Neural progenitor cell (in vitro differentiated cells): ENCODE measurements around the gene PIP4K2C.

ENCODE experiments used
- EZH2 ChIP-seq: fragments of 200-600 bp; sonication (generic); IDR thresholded peaks from 2 replicates; pipeline ENCODE4 v1.6.1; 2017; ENCODE audit warnings: antibody characterized with exemption, mild to moderate bottlenecking, moderate library complexity
- TF ChIP-seq, protein P1 (sequence below): fragments of 200-600 bp; sonication (generic); IDR thresholded peaks from 2 replicates; pipeline ENCODE4 v1.5.1; 2017; ENCODE audit warnings: antibody characterized with exemption, mild to moderate bottlenecking

DNA sequence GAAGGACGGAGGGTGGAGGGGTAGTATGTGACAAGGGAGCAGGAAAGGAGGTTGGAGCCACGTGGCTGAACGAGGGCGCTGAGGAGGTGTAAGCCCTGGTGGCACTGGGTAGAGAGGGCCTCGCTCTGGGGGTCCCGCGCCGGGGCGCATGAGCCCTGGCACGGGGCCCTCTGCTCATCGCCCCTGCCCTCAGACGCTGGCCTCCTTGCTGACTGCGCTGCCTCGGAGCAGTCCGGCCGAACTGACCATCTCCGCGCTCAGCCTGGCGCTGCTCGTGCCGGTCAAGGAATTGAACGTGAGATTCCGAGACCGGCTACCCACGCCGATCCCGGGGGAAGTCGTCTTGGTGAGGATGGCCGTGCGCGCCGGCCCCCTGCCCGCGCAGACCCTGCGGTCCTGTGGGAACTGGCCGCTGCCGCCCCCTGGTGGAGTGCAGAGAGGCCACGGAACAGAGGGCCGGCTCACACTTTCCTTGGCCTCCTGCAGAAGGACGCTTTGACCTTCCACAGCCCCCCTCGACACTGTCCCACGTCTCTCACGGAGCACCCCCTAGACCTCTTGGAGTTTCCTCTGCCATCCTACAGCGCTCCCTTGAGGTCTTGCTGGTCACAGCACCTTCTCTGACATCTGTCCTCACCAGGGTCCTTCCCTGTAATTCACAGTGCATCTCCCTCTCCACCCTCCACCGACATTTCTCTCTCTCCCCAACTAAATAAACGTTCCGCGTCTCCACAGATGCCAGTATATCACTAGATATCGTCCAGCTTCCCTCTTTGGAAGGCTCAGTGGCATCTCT is 30.7 kb downstream of the PIP4K2C start:
- TF ChIP-seq, protein P1, sequence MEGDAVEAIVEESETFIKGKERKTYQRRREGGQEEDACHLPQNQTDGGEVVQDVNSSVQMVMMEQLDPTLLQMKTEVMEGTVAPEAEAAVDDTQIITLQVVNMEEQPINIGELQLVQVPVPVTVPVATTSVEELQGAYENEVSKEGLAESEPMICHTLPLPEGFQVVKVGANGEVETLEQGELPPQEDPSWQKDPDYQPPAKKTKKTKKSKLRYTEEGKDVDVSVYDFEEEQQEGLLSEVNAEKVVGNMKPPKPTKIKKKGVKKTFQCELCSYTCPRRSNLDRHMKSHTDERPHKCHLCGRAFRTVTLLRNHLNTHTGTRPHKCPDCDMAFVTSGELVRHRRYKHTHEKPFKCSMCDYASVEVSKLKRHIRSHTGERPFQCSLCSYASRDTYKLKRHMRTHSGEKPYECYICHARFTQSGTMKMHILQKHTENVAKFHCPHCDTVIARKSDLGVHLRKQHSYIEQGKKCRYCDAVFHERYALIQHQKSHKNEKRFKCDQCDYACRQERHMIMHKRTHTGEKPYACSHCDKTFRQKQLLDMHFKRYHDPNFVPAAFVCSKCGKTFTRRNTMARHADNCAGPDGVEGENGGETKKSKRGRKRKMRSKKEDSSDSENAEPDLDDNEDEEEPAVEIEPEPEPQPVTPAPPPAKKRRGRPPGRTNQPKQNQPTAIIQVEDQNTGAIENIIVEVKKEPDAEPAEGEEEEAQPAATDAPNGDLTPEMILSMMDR, result peak; percentile 86
- no peak for TF ChIP-seq EZH2
